ENCODE data around the gene OGA.

Gene OGA

DNA sequence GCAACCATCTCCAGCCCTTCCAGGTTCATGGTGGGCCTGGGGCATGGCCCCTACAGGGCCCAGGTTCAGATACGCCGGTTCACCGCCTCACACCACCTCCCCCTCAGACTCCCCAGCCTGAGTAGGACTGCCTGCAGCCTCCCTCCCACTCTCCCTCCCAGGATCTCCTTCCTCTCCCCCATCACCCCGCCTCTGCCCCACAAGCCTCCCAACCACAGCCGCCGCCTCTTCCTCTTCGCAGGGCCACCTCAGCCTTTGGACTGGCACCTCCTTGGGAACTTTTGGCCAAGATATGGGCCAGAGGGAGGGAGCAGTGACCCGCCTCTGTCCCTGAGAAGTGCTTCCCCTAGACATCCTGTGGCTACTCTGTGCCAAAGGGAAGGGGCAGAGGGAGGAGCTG is 16.1 kb upstream of the OGA start:
- Histone ChIP-seq H3K27ac (no peak overlapping the region), H3K4me3 (no peak overlapping the region), H3K27me3 (no peaks in the 10 kb centered on the region), H3K4me1 (peaks cover 0 to 24% (median 16%) of the 10 kb centered on the region in 4 donors), H3K36me3 (no peaks in the 10 kb centered on the region), H3K9me3 (no peaks in the 10 kb centered on the region)
- intact Hi-C loops (cut with DNase I; ENCODE audit: low total_unique reads) = no loop called here
- peak in 1 of 2 donors; percentile 50 for DNase-seq
- TF ChIP-seq CTCF (IDR thresholded peaks at IDR 0.05) = no peak

DNA sequence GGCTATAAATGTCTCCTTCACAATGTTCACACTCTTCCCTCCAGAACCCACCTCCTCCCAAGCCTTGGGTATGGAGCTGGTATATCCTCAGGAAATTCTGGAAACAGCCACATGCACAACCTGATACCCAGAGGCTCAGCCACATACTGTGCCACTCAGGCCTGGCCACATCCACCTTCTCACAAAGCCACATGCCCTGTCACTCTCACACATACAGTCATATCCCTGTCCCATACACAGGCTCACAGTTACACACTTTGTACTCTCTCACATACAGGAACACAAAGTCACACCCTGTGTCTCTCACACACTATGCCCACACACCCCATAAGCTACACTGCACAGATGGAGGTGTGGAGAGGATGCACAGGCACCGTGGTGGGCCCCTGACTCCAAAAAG is 15.2 kb upstream of the OGA start:
- intact Hi-C loops (cut with DNase I; ENCODE audit: low total_unique reads) = no loop called here
- Histone ChIP-seq H3K9me3 (no peaks in the 10 kb centered on the region), H3K27me3 (no peaks in the 10 kb centered on the region), H3K36me3 (no peaks in the 10 kb centered on the region), H3K27ac (no peak overlapping the region), H3K4me3 (no peak overlapping the region), H3K4me1 (peaks cover 0 to 27% (median 19%) of the 10 kb centered on the region in 4 donors)
- no peak for DNase-seq
- TF ChIP-seq CTCF (IDR thresholded peaks at IDR 0.05) = no peak

DNA sequence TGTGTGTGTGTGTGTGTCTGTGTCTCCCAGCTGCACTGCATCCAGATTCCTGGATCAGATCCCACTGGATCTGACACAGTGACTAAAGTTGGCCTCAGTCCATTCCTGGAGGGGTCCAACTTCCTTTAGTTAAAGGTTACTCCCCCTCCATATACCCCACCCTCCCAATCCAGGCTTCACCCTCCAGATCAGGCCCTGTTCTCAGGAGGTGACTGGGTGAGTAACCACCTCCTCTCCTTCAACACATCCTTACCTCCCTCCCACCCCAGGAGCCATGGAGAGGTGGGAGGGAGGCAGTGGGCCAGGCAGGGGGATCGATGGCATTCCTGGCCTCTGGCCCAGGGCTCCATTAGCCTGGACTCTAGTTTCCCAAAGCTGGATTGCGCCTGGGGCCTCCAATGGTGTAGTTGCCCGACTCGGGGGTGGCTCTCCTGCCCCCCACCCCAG is 14.1 kb upstream of the OGA start:
- Histone ChIP-seq H3K9me3 (no peaks in the 10 kb centered on the region), H3K36me3 (no peaks in the 10 kb centered on the region), H3K4me1 (peaks cover 0 to 27% (median 19%) of the 10 kb centered on the region in 4 donors), H3K27ac (no peak overlapping the region), H3K4me3 (no peak overlapping the region), H3K27me3 (no peaks in the 10 kb centered on the region)
- intact Hi-C loops (cut with DNase I; ENCODE audit: low total_unique reads) = no loop called here
- no peak for TF ChIP-seq CTCF (IDR thresholded peaks at IDR 0.05)
- DNase-seq = no peak

GRCh38 chr10:101831169-101831811 is 13.0 kb upstream of the OGA start:
- no peak for DNase-seq
- no peak for TF ChIP-seq CTCF (IDR thresholded peaks at IDR 0.05)
- intact Hi-C loops (cut with DNase I; ENCODE audit: low total_unique reads) = no loop called here
- Histone ChIP-seq H3K36me3 (no peaks in the 10 kb centered on the region), H3K9me3 (no peaks in the 10 kb centered on the region), H3K27me3 (no peaks in the 10 kb centered on the region), H3K4me3 (peak overlapping the region; percentile 49 to 64), H3K4me1 (peaks cover 0 to 27% (median 19%) of the 10 kb centered on the region in 4 donors), H3K27ac (peak overlapping the region; percentile 32 to 46)

DNA sequence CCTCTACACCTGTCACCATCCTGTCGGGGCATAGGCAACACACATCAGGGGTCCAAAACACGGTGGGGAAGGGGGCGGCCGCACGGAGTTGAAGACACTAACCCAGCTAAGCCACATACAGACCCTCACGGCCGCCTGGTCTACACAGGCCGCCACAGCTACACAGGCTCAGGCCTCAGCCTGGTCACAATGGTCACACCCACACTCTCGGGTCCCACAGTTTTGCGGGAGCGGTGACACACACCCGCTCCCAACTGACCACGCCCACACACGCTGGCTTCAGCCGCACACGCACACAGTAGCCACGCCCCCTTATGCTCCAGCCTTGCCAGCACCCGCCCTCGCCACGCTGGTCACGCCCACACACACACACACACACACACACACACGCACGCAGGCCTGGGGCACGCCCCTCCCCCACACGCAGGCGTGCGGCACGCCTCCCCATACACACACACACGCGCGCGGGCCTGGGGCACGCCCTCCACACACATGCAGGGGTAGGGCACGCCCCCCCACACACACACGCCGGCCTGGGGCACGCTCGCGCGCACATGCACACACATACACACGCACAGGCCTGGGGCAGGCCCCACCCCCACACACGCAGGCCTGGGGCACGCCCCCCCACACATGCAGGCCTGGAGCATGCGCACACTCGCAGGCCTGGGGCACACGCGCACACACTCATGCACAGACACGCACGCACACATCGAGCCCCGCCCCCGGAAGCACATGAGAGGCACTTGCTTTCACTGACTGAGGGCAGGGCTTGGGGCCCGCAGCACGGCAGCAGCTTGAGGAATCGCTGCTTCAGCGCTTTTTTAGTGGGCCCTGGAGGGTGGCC is 12.3 kb upstream of the OGA start:
- intact Hi-C loops (cut with DNase I; ENCODE audit: low total_unique reads) = no loop called here

More for the DNA sequence above, 12.3 kb upstream of the OGA start:
- peak; percentile 91 to 92 for DNase-seq
- no peaks in the 10 kb centered on the region for H3K36me3 ChIP-seq
- H3K27ac ChIP-seq = peak overlapping the region; percentile 32 to 57
- H3K4me1 ChIP-seq = peaks cover 0 to 27% (median 19%) of the 10 kb centered on the region in 4 donors
- TF ChIP-seq CTCF (IDR thresholded peaks at IDR 0.05) = no peak
- no peaks in the 10 kb centered on the region for H3K27me3 ChIP-seq
- no peaks in the 10 kb centered on the region for H3K9me3 ChIP-seq
- H3K4me3 ChIP-seq = peak overlapping the region; percentile 49 to 64

Data from tibial artery (tissue), 4 donors.